GM21619 (cell line): ENCODE results near the gene FIGLA.
"Not testable (repeated sequence)": the region's sequence is repeated elsewhere in the genome, so short reads cannot be mapped to it uniquely, and the experiment has no call there.

Source experiments
- ATAC-seq: cut with Tn5 transposase; IDR thresholded peaks from one replicate; pipeline ENCODE4 v1.9.1; 2021; ENCODE audit not compliant: unreplicated experiment

Gene FIGLA

GRCh38 chr2:70808983-70809958 is 18.8 kb upstream of the FIGLA start:
- ATAC-seq: no peak

GRCh38 chr2:70807828-70808118 is 17.3 kb upstream of the FIGLA start:
- ATAC-seq: no peak

- no peak for ATAC-seq
Measured at GRCh38 chr2:70807102-70807827, 16.8 kb upstream of the FIGLA start.

- no peak for ATAC-seq
Measured at GRCh38 chr2:70806620-70807019, 16.2 kb upstream of the FIGLA start.

- ATAC-seq: no peak
Measured at GRCh38 chr2:70806013-70806412, 15.6 kb upstream of the FIGLA start.

- no peak for ATAC-seq
Measured at GRCh38 chr2:70801607-70802263, 11.3 kb upstream of the FIGLA start.

GRCh38 chr2:70799706-70800105 is 9.3 kb upstream of the FIGLA start:
- ATAC-seq: no peak

GRCh38 chr2:70797996-70798395 is 7.6 kb upstream of the FIGLA start:
- not testable (repeated sequence) for ATAC-seq

GRCh38 chr2:70797506-70797905 is 7.1 kb upstream of the FIGLA start:
- ATAC-seq: no peak

- no peak for ATAC-seq
Measured at GRCh38 chr2:70796262-70796661, 5.8 kb upstream of the FIGLA start.

- ATAC-seq: no peak
Measured at GRCh38 chr2:70795164-70795995, 4.9 kb upstream of the FIGLA start.

GRCh38 chr2:70793450-70793849 is 3.0 kb upstream of the FIGLA start:
- ATAC-seq: no peak

- ATAC-seq: no peak
Measured at GRCh38 chr2:70789304-70790135, 923 bp downstream of the FIGLA start.

GRCh38 chr2:70785137-70785911 is 5.1 kb downstream of the FIGLA start:
- ATAC-seq: no peak

GRCh38 chr2:70784320-70784719 is 6.1 kb downstream of the FIGLA start:
- ATAC-seq: no peak

GRCh38 chr2:70779911-70780545 is 10.4 kb downstream of the FIGLA start:
- no peak for ATAC-seq

GRCh38 chr2:70779491-70779890 is 11.0 kb downstream of the FIGLA start:
- ATAC-seq: no peak

- ATAC-seq: no peak
Measured at GRCh38 chr2:70778676-70779075, 11.8 kb downstream of the FIGLA start.

GRCh38 chr2:70777450-70777849 is 13.0 kb downstream of the FIGLA start:
- ATAC-seq: no peak
